H7 (cell line): ENCODE measurements around the gene KLHL29. TPM values are rescaled to one million over a fixed set of nuclear protein-coding genes. Genes with fewer than 3 reads are reported as not detected.

Experiments used
- DNase-seq: peaks from one replicate; pipeline ENCODE4 v3.0.0; 2012
- H3K27me3 ChIP-seq: 2 replicates; pipeline ENCODE4 v1.6.0; 2011; ENCODE audit warnings: mild to moderate bottlenecking, low read length; ENCODE audit not compliant: control insufficient read depth, insufficient read depth
- H3K36me3 ChIP-seq: replicated peaks from 2 replicates; pipeline ENCODE4 v1.5.1; 2011; ENCODE audit warnings: low read length; ENCODE audit not compliant: control insufficient read depth, insufficient read depth
- H3K4me3 ChIP-seq: 2 replicates; pipeline ENCODE4 v1.5.1; 2011; ENCODE audit warnings: low read depth, mild to moderate bottlenecking, control low read depth, low read length, moderate library complexity; ENCODE audit not compliant: insufficient read depth
- total RNA-seq: library from RNA; depleted of rRNA; stranded (reverse); fragments of >200 nt; shearing (Covaris generic); gene quantifications from 2 replicates; pipeline ENCODE4 v1.2.3, GENCODE V29; 2014

The KLHL29 gene
- total RNA-seq, 1 experiment from 2014 or later: 6.2 TPM

DNA sequence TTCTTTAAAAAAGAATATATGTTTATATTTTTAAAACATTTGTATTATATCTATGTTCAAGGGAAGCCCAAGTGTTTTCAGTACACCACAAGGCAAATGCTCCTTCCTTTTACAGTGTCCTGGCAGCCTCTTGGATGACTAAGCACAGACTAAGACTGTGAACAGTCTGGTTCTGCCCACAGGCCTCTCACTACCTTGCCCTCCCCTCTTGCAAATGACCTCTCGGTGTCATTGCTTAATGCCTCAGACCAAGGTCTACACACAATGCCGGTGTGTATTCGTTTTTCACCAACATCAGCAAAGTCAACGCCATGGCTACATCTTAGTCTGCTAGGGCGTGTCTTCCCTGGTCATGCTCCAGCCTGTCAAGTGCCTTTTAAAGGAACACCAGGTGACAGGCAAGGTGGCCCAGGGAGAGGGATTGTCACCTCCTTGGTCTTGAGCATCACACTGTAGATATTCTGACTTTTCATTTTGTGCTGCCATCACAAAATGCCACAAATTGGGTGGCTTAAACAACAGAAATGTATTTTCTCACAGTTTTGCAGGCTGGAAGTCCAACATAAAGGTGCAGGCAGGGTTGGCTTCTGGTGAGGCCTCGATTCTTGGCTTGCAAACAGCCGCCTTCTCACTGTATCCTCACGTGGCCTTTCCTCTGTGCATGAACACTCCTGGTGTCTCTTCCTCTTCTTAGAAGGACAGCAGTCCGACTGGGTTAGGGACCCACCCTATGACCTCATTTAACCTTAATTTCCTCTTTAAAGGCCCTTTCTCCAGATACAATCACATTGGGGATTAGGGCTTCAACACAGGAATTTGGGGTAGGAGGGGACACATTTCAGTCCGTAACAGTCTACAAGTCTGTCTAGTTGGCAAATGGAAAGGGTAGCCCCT lies 266.5 kb downstream of the KLHL29 start:
- Histone ChIP-seq H3K4me3 (no peak overlapping the region), H3K27me3 (no peaks in the 10 kb centered on the region), H3K36me3 (no peaks in the 10 kb centered on the region)
- no peak for DNase-seq

DNA sequence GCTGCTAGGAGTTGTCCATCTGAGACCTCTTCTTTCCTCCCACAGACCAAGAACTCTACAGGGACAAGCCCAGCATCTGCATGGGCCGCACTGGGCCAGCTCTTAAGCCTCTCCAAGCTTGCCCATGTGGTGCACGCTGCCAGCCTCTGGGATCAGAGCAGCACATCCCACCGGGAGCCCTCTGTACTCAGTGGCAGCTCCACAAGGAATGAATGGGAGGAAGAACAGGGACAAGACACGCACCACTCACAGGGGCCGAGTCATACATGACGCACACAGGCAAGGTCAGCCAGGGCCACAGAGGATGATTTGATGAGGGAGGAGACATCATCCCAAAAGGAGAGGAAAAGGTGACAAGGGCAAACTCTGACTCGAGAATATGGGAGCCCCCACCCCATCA lies 268.3 kb downstream of the KLHL29 start:
- no peak for DNase-seq
- Histone ChIP-seq H3K4me3 (no peak overlapping the region), H3K36me3 (no peaks in the 10 kb centered on the region), H3K27me3 (no peaks in the 10 kb centered on the region)

DNA sequence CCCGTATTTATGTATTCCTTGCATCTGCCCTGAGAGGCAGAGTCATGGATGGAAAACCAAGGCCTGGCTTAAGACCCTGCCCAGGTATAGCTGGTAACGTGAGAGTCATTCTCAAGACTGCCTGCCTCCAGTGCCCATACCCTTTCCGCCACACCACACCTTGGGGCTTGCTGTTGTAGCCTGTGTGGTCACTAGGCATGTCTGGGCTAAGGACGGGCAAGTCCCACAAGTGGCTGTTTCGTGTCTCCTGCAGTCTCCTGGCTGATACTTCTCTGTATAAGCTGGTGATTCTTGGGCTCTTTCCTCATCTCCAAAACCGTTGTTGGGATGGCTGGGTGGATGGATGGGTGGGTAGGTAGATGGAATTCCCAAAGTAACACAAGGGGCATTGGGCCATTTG lies 269.8 kb downstream of the KLHL29 start:
- DNase-seq: no peak
- Histone ChIP-seq H3K27me3 (no peaks in the 10 kb centered on the region), H3K4me3 (no peak overlapping the region), H3K36me3 (no peaks in the 10 kb centered on the region)

DNA sequence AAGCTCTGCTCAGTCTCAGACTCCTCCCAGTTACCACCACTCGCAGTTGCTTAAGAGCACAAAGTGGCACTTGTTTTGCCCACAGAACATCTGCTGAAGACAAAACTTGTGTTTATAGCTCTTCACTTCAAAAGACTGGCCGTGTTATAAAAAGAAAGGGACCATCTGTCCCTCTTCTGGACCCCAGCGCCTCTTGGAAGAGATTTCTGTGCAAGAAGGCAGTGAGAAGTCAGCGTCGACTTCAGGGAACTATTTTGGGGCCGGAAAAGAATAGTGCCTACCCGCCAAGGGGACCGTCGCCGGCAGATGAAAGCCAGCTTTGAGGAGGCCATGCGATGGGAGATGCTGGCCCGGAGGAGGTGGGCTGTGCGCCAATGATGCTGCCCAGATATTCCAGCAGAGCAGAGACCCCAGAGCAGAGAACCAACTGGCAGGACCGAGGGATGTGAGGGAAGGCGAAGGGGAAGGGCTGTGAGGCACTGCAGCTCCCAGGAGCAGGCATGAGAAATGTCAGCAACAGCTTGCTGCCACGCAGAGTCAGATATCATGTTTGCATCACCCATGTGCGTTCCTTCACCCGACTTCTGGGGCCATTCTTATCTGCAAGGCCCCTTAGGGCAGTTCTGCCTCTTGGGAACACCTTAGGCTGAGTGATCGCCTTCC lies 271.1 kb downstream of the KLHL29 start:
- no peak for DNase-seq
- no peaks in the 10 kb centered on the region for H3K36me3 ChIP-seq
- no peak overlapping the region for H3K4me3 ChIP-seq
- H3K27me3 ChIP-seq: no peaks in the 10 kb centered on the region

DNA sequence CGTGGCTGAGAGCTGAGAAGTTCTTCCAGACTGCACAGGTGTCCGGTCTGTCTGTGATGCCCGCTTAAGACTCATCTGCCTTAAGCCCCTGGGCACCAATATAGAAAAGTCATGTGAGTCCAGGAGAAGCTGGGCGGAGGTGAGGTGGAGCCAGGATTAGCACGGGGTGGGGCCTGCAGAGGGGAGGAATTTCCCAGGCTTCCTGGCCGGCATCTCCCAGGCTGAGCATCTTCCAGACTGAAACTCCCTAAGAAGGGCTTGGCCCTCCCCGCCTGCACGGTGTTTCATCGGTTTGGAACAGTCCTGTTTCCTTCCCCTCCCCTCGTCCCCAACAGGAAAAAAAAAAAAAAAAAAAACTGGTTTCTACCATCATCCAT lies 271.6 kb downstream of the KLHL29 start:
- no peaks in the 10 kb centered on the region for H3K36me3 ChIP-seq
- H3K27me3 ChIP-seq: no peaks in the 10 kb centered on the region
- no peak for DNase-seq
- no peak overlapping the region for H3K4me3 ChIP-seq

DNA sequence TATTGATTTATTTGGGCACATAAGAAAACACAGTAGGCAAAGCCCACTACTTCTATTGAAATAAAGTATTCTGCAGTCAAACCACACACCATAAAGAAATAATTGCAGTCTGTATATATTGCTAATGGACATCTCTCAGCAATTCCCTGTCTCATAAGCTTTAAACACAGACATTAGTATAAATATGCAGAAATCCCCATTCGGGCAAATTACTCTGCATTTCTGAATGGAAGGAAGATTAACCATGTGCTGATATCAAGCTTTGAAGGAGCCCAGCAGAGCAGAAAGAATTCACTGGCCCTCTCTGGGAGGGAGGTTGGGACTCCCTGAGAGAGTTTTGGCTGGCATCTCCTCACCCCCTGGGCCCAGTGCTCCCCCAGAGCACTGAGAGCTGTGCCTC lies 272.4 kb downstream of the KLHL29 start:
- DNase-seq: no peak
- H3K4me3 ChIP-seq: no peak overlapping the region
- H3K36me3 ChIP-seq: no peaks in the 10 kb centered on the region
- no peaks in the 10 kb centered on the region for H3K27me3 ChIP-seq

DNA sequence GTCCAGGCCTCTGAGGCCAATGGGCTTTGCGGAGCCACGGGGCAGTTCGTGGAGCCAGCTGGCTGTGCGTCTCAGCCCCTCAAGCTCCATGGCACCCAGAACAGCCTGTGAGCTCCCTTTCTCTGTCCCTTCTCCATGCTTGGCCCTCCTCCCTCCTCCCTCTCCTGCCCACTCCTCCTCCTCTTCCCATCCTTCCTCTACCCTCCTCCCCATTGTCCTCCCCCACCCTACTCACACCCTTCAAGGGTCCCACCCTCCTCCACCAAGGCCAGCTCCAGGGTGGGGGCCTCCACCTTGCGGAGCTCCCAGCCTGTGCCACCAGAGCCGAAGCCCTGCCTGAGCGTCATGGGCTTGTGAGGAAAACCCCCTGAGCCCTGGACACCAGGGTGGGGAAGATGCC lies 273.0 kb downstream of the KLHL29 start:
- H3K27me3 ChIP-seq: no peaks in the 10 kb centered on the region
- no peak for DNase-seq
- H3K36me3 ChIP-seq: no peaks in the 10 kb centered on the region
- H3K4me3 ChIP-seq: no peak overlapping the region

DNA sequence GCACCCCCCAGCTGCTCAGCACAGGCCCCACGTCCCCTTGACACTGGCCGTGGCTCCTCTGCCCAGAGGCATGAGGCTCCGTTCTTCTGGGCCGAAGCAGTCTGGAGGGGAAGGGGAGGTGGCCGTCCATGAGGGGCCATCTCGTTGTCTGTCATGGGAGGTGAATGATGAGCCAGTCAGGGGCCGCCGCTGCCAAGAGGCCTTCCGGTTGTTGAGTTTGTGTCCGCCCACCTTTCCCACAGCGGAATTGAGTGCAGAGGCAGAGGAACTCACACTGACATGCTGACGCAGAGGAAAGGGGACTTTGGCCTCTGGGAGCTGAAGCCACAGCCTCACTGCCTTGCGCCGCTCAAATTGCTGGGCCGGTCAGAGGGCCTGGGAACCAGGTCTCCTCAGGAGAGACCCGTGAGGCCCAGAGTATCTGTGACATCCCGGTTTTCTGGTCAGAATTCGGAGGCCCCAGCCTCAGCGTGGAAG lies 273.5 kb downstream of the KLHL29 start:
- DNase-seq: no peak
- Histone ChIP-seq H3K4me3 (no peak overlapping the region), H3K36me3 (no peaks in the 10 kb centered on the region), H3K27me3 (no peaks in the 10 kb centered on the region)

DNA sequence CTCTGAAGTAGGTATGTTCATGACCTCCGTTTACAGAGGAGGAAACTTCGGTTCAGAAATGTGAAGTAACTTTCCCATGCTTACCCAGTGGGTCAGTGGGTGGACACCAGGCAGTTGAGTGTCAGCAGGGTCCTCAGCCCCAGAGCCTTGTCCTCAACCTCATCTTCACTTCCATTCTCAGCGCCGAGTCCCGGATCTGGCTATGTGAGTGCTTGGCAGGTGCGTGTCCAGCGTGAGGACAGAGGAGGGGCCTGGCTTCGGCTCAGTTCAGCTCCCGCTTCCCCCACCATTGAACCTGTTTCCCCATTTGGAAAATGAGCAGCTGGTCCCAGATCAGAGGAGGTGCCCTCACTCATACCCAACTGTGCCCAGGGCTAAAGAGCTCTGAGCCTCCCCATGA lies 274.3 kb downstream of the KLHL29 start:
- Histone ChIP-seq H3K4me3 (no peak overlapping the region), H3K27me3 (no peaks in the 10 kb centered on the region), H3K36me3 (no peaks in the 10 kb centered on the region)
- DNase-seq: no peak

DNA sequence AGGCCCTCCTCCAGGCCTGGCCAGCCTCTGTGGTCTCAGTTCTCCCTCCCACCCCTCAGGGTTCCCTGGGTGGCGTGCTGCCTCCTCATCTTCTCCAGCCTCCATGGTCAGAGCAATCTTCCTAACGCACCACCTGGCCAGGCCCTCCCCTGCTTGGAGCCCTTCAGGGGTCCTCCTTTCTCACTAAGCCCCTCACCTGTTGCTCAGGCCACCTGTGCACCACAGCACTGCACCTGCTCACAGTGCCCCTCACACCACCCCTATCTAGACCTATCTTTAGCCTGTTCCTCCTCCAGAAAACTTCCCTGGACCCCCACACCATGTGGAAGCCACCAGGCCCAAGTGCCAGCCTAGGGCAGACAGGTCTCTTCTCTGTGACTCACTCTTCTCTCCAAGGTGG lies 274.8 kb downstream of the KLHL29 start:
- H3K36me3 ChIP-seq: no peaks in the 10 kb centered on the region
- no peaks in the 10 kb centered on the region for H3K27me3 ChIP-seq
- no peak for DNase-seq
- no peak overlapping the region for H3K4me3 ChIP-seq

DNA sequence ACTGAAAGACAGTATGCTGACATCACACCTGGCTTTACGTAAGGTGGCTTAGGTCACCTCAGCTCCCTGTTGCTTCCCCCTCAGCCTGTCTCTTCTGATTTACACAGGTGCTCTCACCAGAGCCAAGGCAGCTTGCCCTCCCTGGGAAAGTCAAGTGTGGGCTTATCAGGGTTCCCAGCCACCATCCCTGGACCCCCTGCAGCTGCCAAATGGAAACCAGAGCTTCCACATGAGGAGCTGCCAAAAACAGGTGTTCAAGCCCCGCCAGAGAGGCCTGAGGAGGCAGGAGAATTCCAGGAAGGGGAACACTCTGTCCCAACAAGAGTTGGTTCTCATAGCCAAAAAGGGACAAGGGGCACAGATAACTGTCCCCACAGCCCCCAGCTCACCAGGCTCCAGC lies 275.3 kb downstream of the KLHL29 start:
- Histone ChIP-seq H3K27me3 (no peaks in the 10 kb centered on the region), H3K36me3 (no peaks in the 10 kb centered on the region), H3K4me3 (no peak overlapping the region)
- DNase-seq: no peak

DNA sequence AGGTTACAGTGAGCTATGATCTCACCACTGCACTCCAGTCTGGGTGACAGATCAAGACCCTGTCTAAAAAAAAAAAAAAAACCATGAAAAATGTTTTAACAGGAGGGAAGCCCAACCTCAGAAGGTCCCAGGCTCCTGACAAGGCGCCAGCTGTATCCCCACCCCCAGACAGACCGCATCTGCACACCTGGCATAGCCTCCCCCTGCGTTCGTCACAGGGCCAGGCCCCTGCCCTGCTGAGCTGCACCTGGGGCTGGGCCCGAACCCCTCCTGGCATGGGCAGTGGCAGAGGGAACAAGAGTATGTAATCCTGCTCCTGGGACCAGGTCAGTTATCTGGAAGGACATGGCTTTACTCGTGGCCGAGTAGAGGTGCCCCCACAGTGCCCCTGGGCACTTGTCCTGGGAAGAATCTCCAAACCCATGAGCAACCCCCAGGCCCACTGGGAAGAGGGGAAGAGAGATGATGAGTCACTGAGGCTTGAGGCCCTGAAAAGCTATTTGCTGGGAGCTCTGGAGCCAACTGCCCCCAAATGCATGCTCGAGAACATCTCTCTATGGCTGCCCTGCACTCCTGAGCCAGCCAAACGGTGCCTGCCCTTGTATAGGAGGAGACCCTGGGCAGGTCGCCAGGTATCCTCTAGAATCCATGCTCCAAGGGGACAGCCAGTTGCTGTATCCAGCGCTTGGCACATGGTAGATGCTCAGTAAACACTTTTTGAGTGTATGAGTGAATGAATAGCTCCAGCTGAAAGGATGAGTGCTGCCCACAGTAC lies 276.5 kb downstream of the KLHL29 start:
- no peaks in the 10 kb centered on the region for H3K27me3 ChIP-seq
- DNase-seq: no peak
- H3K4me3 ChIP-seq: no peak overlapping the region
- H3K36me3 ChIP-seq: no peaks in the 10 kb centered on the region

DNA sequence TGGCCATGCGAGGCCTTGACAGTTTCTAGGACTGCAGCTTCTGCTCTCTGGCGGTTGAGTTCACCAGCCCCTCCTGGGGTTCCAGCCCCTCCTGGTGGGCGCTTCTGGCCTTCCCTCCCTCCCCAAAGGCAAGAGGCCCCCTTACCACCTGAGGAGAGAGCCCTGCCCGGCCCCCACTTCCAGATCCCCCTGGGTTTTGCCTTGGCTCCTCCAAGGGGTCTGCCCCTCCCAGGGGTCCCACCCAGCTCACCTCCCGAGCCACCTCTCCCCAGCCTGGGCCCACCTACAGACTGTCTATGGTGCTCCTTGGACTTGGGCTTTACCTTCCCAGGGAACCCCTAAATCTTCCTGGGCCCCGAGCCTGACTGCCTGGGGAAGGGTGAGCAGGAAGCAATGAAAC lies 277.5 kb downstream of the KLHL29 start:
- no peak for DNase-seq
- no peaks in the 10 kb centered on the region for H3K27me3 ChIP-seq

DNA sequence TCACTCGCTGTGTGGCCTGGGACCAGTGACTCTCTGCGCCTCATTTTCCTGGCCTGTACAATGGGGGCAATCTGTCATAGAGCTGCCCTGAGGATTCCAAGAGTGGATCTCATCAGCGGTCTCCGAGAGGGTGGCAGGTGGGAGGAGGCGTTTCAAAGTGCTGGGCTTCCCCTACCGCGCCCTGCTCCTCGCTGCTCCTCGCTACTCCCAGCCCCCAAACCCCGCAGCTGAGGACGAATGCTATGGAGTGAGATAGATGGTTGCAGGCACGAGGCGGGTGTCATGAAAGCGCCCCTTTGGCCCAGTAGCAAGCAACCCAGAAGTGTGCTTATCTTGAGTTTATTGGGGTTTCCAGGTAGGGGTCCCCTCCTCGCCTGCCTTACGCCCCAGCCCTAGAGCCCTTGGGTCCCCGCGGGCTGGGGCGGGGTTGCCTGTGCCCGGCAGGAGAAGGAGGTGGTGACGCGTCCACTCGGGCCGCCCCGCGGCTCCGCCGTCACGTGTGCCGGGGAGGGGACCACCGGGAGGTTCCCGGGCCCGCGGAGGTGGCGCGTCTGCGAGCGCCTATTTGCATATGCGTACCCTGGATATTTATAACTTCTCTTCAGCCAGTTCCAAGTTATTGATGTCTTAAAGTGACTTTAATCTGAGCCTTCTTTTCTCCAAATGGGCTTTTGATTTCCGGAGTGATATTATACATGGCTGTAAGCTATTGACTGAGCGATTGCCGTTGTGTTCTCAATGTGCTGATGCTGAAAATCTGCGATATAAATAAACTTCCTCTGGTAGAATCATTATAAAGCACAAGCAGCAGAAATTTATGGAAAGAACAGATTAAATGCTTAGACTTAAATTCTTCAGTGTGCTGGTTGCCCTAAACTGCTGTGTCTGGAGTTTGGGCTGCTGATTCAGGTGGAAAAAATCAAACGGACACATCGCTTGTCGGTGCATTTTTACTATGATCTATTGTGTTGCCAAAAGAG lies 278.3 kb downstream of the KLHL29 start:
- no peaks in the 10 kb centered on the region for H3K36me3 ChIP-seq
- DNase-seq: peak; percentile 83
- H3K27me3 ChIP-seq: no peaks in the 10 kb centered on the region
- H3K4me3 ChIP-seq: peak overlapping the region; percentile 5; the same call in 1 of the 2 replicates

More for the DNA sequence above, 277.5 kb downstream of the KLHL29 start:
- H3K4me3 ChIP-seq: no peak overlapping the region
- H3K36me3 ChIP-seq: no peaks in the 10 kb centered on the region
